GM12891 (cell line): ENCODE results near the gene YIPF4.
A peak's percentile ranks its signal among the peaks of the same experiment; 100 is the strongest.
"Not testable (repeated sequence)": the region's sequence is repeated elsewhere in the genome, so short reads cannot be mapped to it uniquely, and the experiment has no call there.

Source experiments
- DNase-seq: peaks from one replicate; pipeline ENCODE4 v3.0.0; 2011; ENCODE audit warnings: low spot score; ENCODE audit not compliant: insufficient read length
- FAIRE-seq: peaks from 2 replicates; lab custom pipeline; 2011; peaks lifted over from hg19 to GRCh38; lab: Jason Lieb, UNC
- PAX5 ChIP-seq: IDR thresholded peaks from 2 replicates; pipeline ENCODE4 v1.6.1; 2011; ENCODE audit warnings: low read length, moderate library complexity, mild to moderate bottlenecking; ENCODE audit not compliant: insufficient read depth, severe bottlenecking
- POLR2A ChIP-seq: IDR thresholded peaks from 2 replicates; pipeline ENCODE4 v1.6.1; 2011; ENCODE audit warnings: low read depth, low read length, control low read depth
- POLR2AphosphoS5 ChIP-seq: IDR thresholded peaks from 2 replicates; pipeline ENCODE4 v1.6.1; 2011; ENCODE audit warnings: low read depth, low read length, control low read depth
- POU2F2 ChIP-seq: IDR thresholded peaks from 2 replicates; pipeline ENCODE4 v1.6.1; 2011; ENCODE audit warnings: low read depth, mild to moderate bottlenecking, control low read depth, low read length, moderate library complexity
- SPI1 ChIP-seq: IDR thresholded peaks from 2 replicates; pipeline ENCODE4 v1.6.1; 2011; ENCODE audit warnings: low read depth, low read length, control low read depth
- TAF1 ChIP-seq: IDR thresholded peaks from 2 replicates; pipeline ENCODE4 v1.6.1; 2011; ENCODE audit warnings: low read depth, low read length, control low read depth

The YIPF4 gene

DNA sequence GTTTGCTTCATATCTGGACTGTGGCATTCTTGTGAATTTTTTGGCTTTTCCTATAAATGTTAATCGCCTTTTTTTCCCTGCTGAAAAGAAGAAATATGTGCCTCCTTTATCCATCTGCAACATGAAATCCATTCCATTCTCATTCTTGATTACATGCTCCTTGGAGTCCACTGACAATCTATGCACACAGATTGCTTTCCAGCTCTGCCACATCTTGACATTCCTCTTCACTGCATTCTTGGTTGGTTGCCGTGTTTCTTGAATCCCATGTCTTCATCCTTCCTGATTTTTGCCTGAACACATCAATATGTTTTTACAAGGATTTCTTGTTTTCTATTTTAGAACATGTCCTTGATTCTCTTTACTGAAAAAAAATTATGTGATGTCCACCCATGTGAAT is 52.4 kb downstream of the YIPF4 start:
- TF ChIP-seq PAX5 (no peak), SPI1 (no peak), TAF1 (no peak), POLR2AphosphoS5 (no peak), POU2F2 (no peak), POLR2A (no peak)
- FAIRE-seq (no peak), DNase-seq (no peak)

DNA sequence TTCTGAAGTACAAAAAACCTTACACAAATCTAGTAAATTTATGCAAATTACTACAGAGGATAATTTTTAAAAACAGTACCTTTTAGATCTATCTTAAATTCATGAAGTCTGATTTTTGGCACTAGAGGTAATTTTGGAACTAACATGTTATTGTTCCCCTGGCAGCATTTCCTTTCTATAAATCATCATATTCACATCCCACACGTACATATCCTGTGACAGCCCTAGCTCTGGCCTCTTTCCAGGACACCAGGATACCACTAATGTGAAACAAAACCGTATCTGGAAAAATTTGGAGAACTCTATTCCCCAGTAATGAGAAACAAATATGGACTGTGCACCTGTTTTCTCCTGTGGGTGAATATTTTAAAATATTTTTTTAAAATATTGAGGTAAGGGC is 65.1 kb downstream of the YIPF4 start:
- no peak for DNase-seq
- TF ChIP-seq SPI1 = no peak
- TF ChIP-seq TAF1 = no peak
- no peak for TF ChIP-seq POU2F2
- TF ChIP-seq POLR2AphosphoS5 = no peak
- no peak for TF ChIP-seq POLR2A
- no peak for TF ChIP-seq PAX5
- no peak for FAIRE-seq

DNA sequence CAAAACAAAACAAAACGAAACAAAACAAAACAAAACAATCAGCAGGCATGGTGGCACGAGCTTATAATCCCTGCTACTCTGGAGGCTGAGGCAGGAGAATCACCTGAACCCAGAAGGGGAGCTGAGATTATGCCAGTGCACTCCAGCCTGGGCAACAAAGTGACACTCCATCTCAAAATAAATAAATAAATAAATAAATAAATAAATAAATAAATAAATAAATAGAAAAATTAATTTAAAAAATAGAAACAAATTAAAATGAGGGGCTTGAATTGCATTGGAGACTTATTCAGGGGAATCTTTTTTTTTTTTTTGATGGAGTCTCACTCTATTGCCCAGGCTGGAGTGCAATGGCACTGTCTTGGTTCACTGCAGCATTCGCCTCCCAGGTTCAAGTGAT is 73.1 kb downstream of the YIPF4 start:
- not testable (repeated sequence) for DNase-seq, FAIRE-seq

DNA sequence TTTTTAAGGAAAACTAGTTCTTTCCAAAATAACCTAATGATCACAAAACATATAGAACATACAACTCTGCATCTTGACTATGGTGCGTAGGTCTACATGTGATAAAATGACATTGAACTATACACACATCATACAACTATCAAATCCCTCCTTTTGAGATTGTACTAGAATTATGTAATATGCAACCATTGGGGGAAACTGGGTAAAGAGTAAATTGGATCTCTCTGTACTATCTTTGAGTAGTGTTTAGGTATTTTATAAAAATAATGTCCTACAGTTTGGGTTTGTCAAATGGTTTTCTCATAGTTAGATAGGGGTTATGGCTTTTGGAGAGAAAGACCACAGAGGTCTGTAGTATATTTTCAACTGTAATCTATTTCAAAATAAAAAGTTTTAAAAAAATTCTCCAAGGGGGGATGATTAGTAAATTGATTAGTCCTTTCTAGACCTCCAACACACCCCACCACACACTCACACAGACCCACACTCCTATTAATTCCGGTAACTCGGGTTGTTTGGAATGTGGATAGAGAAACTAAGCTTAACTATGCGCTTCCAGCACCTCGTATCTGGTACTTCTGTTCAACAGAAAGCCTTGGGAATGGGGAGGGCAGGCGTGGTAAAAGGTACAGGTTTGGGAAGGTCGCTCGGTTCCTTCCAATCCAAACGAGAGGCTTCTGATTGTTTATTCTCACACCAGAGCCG is 78.4 kb downstream of the YIPF4 start:
- FAIRE-seq = no peak
- TF ChIP-seq PAX5 (no peak), TAF1 (no peak), POLR2AphosphoS5 (no peak), POLR2A (no peak), SPI1 (no peak), POU2F2 (no peak)
- no peak for DNase-seq

DNA sequence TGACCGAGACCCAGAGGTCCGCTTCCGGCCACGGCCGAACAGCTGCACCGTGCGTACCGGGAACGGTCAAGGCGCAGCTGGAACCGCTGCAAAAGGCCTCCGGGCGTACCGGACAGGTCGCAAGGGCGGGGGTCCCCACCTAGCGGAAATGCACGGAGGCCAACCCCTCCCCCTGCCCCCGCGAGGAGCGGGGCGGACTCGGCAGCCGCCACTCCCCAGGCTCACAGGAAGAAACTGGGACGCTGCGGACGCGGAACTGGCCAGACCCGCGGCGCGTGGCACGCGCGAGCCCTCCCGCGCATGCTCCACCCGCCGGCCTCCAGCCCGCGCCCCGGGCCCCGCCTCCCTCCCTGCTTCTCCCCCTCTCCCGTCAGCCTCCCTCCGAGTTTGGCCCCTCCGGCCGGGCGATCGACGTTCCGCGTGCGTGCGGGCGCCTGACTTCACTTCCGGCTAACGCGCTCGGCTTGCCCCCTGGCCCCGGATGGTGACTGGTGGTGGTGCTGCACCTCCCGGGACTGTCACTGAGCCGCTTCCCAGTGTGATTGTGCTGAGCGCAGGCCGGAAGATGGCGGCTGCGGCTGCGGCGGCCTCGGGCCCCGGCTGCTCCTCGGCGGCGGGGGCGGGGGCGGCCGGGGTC is 79.1 kb downstream of the YIPF4 start, which contains the start of gene BIRC6:
BIRC6 (plus strand) TSS at position 343 of the 637 bp plus-strand sequence; CDS start at position 482, 139 bp downstream.
- FAIRE-seq (peak; percentile 96), DNase-seq (peak; percentile 94)
- TF ChIP-seq SPI1 (0 out of 2 replicates have a peak, but pooled peaks have one; percentile 17), POLR2AphosphoS5 (peak; percentile 94), PAX5 (peak; percentile 81), TAF1 (peak; percentile 78), POU2F2 (peak; percentile 61), POLR2A (peak; percentile 88)

DNA sequence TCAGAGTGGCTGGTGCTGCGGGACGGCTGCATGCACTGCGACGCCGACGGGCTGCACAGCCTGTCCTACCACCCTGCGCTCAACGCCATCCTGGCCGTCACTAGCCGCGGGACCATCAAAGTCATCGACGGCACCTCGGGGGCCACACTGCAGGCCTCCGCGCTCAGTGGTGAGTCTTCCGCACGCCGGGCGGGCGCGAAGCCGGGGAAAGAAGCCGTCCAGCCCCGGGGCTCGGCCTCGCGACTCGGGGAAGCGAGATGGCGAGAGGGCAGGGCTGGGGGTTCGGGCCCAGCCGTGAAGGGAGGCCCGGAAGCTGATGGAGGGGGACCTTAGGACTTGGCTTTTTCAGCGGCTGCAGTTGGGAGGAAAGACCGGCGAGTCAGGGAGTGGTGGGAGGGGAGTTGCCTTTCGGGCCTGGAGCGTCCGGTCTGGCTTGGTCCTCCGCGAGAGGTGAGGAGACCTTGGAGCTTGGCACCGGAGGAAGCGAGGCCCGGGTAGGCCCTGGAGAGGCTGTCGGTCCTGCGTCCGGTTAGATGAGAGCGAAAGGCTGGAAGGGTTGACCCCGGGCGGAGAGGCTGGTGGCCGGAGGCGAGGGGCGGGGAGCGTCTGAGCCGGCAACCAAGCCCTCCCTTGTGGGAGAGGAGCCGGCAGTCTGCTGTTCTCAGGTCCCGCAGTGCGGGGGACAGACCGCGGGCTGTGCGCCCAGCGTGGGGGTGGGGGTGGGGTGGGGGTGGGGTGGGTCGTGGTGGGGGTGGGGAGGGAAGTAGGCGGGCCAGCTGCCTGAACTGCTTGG is 79.8 kb downstream of the YIPF4 start:
- TF ChIP-seq TAF1 = no peak
- TF ChIP-seq PAX5 = no peak
- no peak for FAIRE-seq
- peak; percentile 35 for DNase-seq

DNA sequence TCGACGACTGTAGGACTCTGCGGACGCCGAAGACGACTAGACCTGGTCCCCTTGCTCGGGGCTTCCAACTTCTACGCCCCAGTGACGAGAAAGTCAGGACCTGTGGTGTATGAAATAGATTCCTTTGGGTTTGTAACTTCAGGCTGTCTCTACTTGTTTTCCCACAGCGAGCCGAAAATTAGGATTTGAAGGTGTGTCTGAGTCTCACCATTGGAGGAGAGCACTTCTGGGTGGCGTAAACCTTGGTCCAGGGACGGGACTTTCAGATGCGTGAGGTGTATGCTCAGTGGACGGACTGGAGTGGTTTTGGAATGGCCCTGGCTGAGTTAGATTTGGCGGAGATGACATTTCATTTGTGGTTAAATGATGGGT is 80.4 kb downstream of the YIPF4 start:
- DNase-seq (no peak), FAIRE-seq (peak; percentile 76)
- TF ChIP-seq POLR2AphosphoS5 (no peak), POLR2A (no peak), POU2F2 (no peak), TAF1 (no peak), PAX5 (no peak), SPI1 (no peak)

DNA sequence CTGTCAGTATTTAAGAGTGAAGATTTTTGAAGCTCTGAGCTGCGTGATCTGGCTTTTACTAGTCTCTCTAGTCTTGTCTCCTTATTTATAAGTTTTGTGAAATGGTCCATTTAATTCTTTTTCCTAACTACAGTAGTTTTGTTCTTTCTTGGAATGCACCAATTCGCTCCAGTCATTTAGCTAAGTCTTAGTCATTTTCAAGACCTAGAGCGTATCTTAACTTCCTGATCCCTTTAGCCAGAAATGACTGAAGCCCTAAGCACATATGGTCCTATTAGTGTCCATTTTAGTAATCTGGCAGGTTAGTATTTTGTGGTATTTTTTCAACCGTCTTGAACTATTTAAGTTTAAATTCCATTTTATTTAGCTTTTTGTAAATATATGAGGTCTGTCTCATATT is 82.7 kb downstream of the YIPF4 start:
- FAIRE-seq = no peak
- no peak for DNase-seq

DNA sequence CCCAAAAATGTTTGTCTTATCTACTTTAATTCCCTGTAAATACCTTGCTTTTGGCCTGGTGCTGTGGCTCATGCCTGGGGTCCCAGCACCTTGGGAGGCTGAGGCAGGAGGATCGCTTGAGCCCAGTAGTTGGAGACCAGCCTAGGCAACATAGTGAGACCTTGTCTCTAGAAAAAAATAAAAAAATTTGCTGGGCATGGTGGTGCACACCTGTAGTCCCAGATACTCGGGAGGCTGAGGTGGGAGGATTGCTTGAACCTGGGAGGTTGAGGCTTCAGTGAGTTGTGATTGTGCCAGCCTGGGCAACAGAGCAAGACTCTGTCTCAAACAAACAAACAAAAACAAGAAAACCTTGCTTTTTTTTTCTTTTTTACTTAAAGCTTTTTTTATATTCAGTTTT is 85.3 kb downstream of the YIPF4 start:
- peak; percentile 28 for FAIRE-seq

More for the DNA sequence above, 82.7 kb downstream of the YIPF4 start:
- TF ChIP-seq PAX5 = no peak
- no peak for TF ChIP-seq POLR2AphosphoS5
- no peak for TF ChIP-seq TAF1
- TF ChIP-seq SPI1 = no peak
- TF ChIP-seq POU2F2 = no peak
- no peak for TF ChIP-seq POLR2A

More for the DNA sequence above, 85.3 kb downstream of the YIPF4 start:
- not testable (repeated sequence) for DNase-seq
